Right lobe of liver (tissue), 6 donors: ENCODE measurements around the gene KCNAB1. TPM values are rescaled to one million over a fixed set of nuclear protein-coding genes. Genes with fewer than 3 reads are reported as not detected.
"Not testable (repeated sequence)": the region's sequence is repeated elsewhere in the genome, so short reads cannot be mapped to it uniquely, and the experiment has no call there.

Experiments used
- ATAC-seq, 4 donors: fragments of 200-7000 bp; cut with Tn5 transposase; one replicate each; pipeline ENCODE4 v1.9.1; 2020; ENCODE audit warnings: mild to moderate bottlenecking in 4 of 4, moderate library complexity in 4 of 4
- DNase-seq, 3 donors: peaks; one replicate each; pipeline ENCODE4 v3.0.0-alpha.2; 2020
- H3K27ac ChIP-seq, 3 donors: fragments of 200-600 bp; one replicate each; pipeline ENCODE4 v1.8.0; 2022
- H3K27me3 ChIP-seq, 2 donors: fragments of 200-600 bp; one replicate each; pipeline ENCODE4 v1.8.0; 2022
- H3K36me3 ChIP-seq, 4 donors: fragments of 200-600 bp; sonication (generic) in 1 of 4; one replicate each; pipeline versions ENCODE4 v1.5.1 to v1.8.0; 2017 to 2022; ENCODE audit warnings: control low read depth in 1 of 4
- H3K4me1 ChIP-seq, 4 donors: fragments of 200-600 bp; sonication (generic) in 1 of 4; one replicate each; pipeline versions ENCODE4 v1.5.1 to v1.8.0; 2017 to 2022; ENCODE audit warnings: control low read depth in 1 of 4
- H3K4me3 ChIP-seq, 3 donors: fragments of 200-600 bp; one replicate each; pipeline ENCODE4 v1.8.0; 2022
- H3K9me3 ChIP-seq, 4 donors: fragments of 200-600 bp; sonication (generic) in 1 of 4; one replicate each; pipeline versions ENCODE4 v1.5.1 to v1.8.0; 2017 to 2022; ENCODE audit warnings: control low read depth in 1 of 4
- CTCF ChIP-seq, 4 donors: fragments of 200-600 bp in 3 of 4; fragments of 450-650 bp in 1 of 4; IDR thresholded peaks; one replicate each; pipeline versions ENCODE4 v1.5.1 to v1.8.0; 2016 to 2022; ENCODE audit warnings: antibody characterized with exemption in 4 of 4, mild to moderate bottlenecking in 2 of 4
- POLR2A ChIP-seq: fragments of 450-650 bp; IDR thresholded peaks from one replicate; pipeline ENCODE4 v1.6.1; 2017; ENCODE audit warnings: antibody characterized with exemption, mild to moderate bottlenecking
- WGBS: methylation state at CpG from one replicate; pipeline ENCODE4 v1.1.6; 2018; ENCODE audit warnings: low coverage, low lambda C conversion rate; ENCODE audit not compliant: insufficient coverage; ENCODE audit errors: missing lambda C conversion rate; 5-methylcytosine and 5-hydroxymethylcytosine counted together
- intact Hi-C, 2 donors: fragments of 100-400 bp; cut with DNase I; formaldehyde crosslinking; loops; one replicate each; pipeline versions ENCODE4 v1.11.2 to v1.14.1; 2022
- total RNA-seq, 6 experiments: library from RNA; depleted of rRNA in 2 of 6; stranded (reverse); fragments of >200 nt in 2 of 6; fragmentation: NEBNext Ultra II Directional in 3 of 6; extraction: Animal tissue kit (Norgen Biotek cat#: 25700) in 3 of 6; gene quantifications; one replicate each; pipeline versions ENCODE4 v1.1.0 to v1.2.4, GENCODE V29; 2016 to 2023
- donor health status: DM: no; HTN: yes; CAD: no.
- donor health status: DM: no; HTN: no; CAD: no.
- donor health status: DM: no; HTN: no; CAD: no.
- donor health status: DM: no; HTN: yes; CAD: no.
- donor health status: DM: no; HTN: yes; CAD: no.

Gene KCNAB1
- total RNA-seq, 6 experiments from 2014 or later: 0.15 to 1.8 (median 0.64) TPM; not detected in 2

- intact Hi-C loops: no loop called here
- DNase-seq: no peak
- Histone ChIP-seq H3K27ac (no peak overlapping the region), H3K4me1 (no peaks in the 10 kb centered on the region), H3K4me3 (no peak overlapping the region), H3K36me3 (no peaks in the 10 kb centered on the region), H3K9me3 (no peaks in the 10 kb centered on the region), H3K27me3 (no peaks in the 10 kb centered on the region)
- WGBS: 45% methylated on average over 4 of the region's 9 CpGs
- TF ChIP-seq POLR2A: no peak
- TF ChIP-seq CTCF (IDR thresholded peaks at IDR 0.05): no peak
- no peak for ATAC-seq
These were observed 97.4 kb downstream of the KCNAB1 start for GRCh38 chr3:156217674-156218352.

- TF ChIP-seq POLR2A (no peak), CTCF (IDR thresholded peaks at IDR 0.05) (no peak)
- no peaks in the 10 kb centered on the region for H3K27me3 ChIP-seq
- no peaks in the 10 kb centered on the region for H3K9me3 ChIP-seq
- H3K4me3 ChIP-seq: no peak overlapping the region
- H3K27ac ChIP-seq: no peak overlapping the region
- intact Hi-C loops: no loop called here
- no peaks in the 10 kb centered on the region for H3K36me3 ChIP-seq
- no peak for DNase-seq
- WGBS: 80% methylated on average over 1 of the region's 3 CpGs
- ATAC-seq: no peak
- H3K4me1 ChIP-seq: no peaks in the 10 kb centered on the region
These were observed 98.0 kb downstream of the KCNAB1 start for GRCh38 chr3:156218353-156218744.

- H3K36me3 ChIP-seq, H3K27me3 ChIP-seq, DNase-seq, H3K4me1 ChIP-seq, intact Hi-C loops, H3K4me3 ChIP-seq, H3K9me3 ChIP-seq, H3K27ac ChIP-seq, ATAC-seq: not testable (repeated sequence)
These were observed 102.0 kb downstream of the KCNAB1 start for GRCh38 chr3:156222381-156222780.

- H3K27me3 ChIP-seq, H3K27ac ChIP-seq, ATAC-seq, H3K4me1 ChIP-seq, intact Hi-C loops, H3K36me3 ChIP-seq, H3K9me3 ChIP-seq, H3K4me3 ChIP-seq: not testable (repeated sequence)
- peak in 1 of 3 donors; percentile 44 for DNase-seq
- WGBS: 93% methylated on average over 4 of the region's 23 CpGs
These were observed 103.7 kb downstream of the KCNAB1 start for GRCh38 chr3:156224046-156224445.

- no peak overlapping the region for H3K4me3 ChIP-seq
These were observed 106.5 kb downstream of the KCNAB1 start for GRCh38 chr3:156226676-156227420.

More at GRCh38 chr3:156226676-156227420, 106.5 kb downstream of the KCNAB1 start:
- intact Hi-C loops: no loop called here
- 43% methylated on average over 6 of the region's 6 CpGs for WGBS
- H3K9me3 ChIP-seq: no peaks in the 10 kb centered on the region
- no peaks in the 10 kb centered on the region for H3K27me3 ChIP-seq
- no peaks in the 10 kb centered on the region for H3K36me3 ChIP-seq
- H3K4me1 ChIP-seq: no peaks in the 10 kb centered on the region
- no peak for TF ChIP-seq POLR2A
- TF ChIP-seq CTCF (IDR thresholded peaks at IDR 0.05): no peak
- H3K27ac ChIP-seq: no peak overlapping the region
- ATAC-seq (no peak), DNase-seq (no peak)
